Stimulated activated naive CD8-positive, alpha-beta T cell treated with anti-CD3 and anti-CD28 coated beads, Interleukin-15, Interleukin-2, amounts not matched to agents 100 ng/mL and 50 ng/mL, for 24 hours (primary cell): ENCODE results near the gene CDK15.
"Not testable (repeated sequence)": the region's sequence is repeated elsewhere in the genome, so short reads cannot be mapped to it uniquely, and the experiment has no call there.

Experiments used
- H3K27ac Mint-ChIP-seq: one replicate; pipeline ENCODE4 v1.8.0; 2021; ENCODE audit warnings: mild to moderate bottlenecking, mixed read lengths
- H3K27me3 Mint-ChIP-seq: one replicate; pipeline ENCODE4 v1.8.0; 2021; ENCODE audit warnings: mixed read lengths
- H3K36me3 Mint-ChIP-seq: one replicate; pipeline ENCODE4 v1.8.0; 2021; ENCODE audit warnings: low read depth, mixed read lengths
- H3K4me1 Mint-ChIP-seq: one replicate; pipeline ENCODE4 v1.8.0; 2021; ENCODE audit warnings: low read depth, mixed read lengths
- H3K4me3 Mint-ChIP-seq: one replicate; pipeline ENCODE4 v1.8.0; 2021; ENCODE audit warnings: mild to moderate bottlenecking, mixed read lengths
- H3K9me3 Mint-ChIP-seq: one replicate; pipeline ENCODE4 v1.8.0; 2021; ENCODE audit warnings: mixed read lengths

Gene CDK15

GRCh38 chr2:201798252-201798913 is 8.0 kb upstream of the CDK15 start:
- no peak overlapping the region for H3K27ac Mint-ChIP-seq
- H3K4me1 Mint-ChIP-seq = no peaks in the 10 kb centered on the region
- no peaks in the 10 kb centered on the region for H3K36me3 Mint-ChIP-seq
- no peaks in the 10 kb centered on the region for H3K9me3 Mint-ChIP-seq
- H3K4me3 Mint-ChIP-seq = no peak overlapping the region
- H3K27me3 Mint-ChIP-seq = peaks cover 5% of the 10 kb centered on the region

- not testable (repeated sequence) for H3K36me3 Mint-ChIP-seq, H3K9me3 Mint-ChIP-seq, H3K4me1 Mint-ChIP-seq, H3K4me3 Mint-ChIP-seq, H3K27me3 Mint-ChIP-seq, H3K27ac Mint-ChIP-seq
Observed at GRCh38 chr2:201798914-201799285, 7.4 kb upstream of the CDK15 start.

GRCh38 chr2:201807452-201807999 is 1.2 kb downstream of the CDK15 start:
- Mint-ChIP-seq H3K36me3 (no peaks in the 10 kb centered on the region), H3K27me3 (peaks cover 5% of the 10 kb centered on the region), H3K4me1 (no peaks in the 10 kb centered on the region), H3K9me3 (no peaks in the 10 kb centered on the region), H3K27ac (no peak overlapping the region), H3K4me3 (no peak overlapping the region)

- Mint-ChIP-seq H3K27ac (no peak overlapping the region), H3K9me3 (no peaks in the 10 kb centered on the region), H3K36me3 (no peaks in the 10 kb centered on the region), H3K27me3 (peaks cover 4% of the 10 kb centered on the region), H3K4me1 (no peaks in the 10 kb centered on the region), H3K4me3 (no peak overlapping the region)
Observed at GRCh38 chr2:201808027-201808426, 1.7 kb downstream of the CDK15 start.

- H3K9me3 Mint-ChIP-seq = no peaks in the 10 kb centered on the region
- H3K27ac Mint-ChIP-seq = no peak overlapping the region
- H3K27me3 Mint-ChIP-seq = peaks cover 15% of the 10 kb centered on the region
- H3K4me3 Mint-ChIP-seq = no peak overlapping the region
- no peaks in the 10 kb centered on the region for H3K36me3 Mint-ChIP-seq
- no peaks in the 10 kb centered on the region for H3K4me1 Mint-ChIP-seq
Observed at GRCh38 chr2:201809633-201810032, 3.3 kb downstream of the CDK15 start.

GRCh38 chr2:201810604-201811003 is 4.3 kb downstream of the CDK15 start:
- not testable (repeated sequence) for H3K4me3 Mint-ChIP-seq, H3K9me3 Mint-ChIP-seq, H3K36me3 Mint-ChIP-seq, H3K4me1 Mint-ChIP-seq, H3K27ac Mint-ChIP-seq
- peaks cover 15% of the 10 kb centered on the region for H3K27me3 Mint-ChIP-seq

GRCh38 chr2:201813996-201814760 is 7.8 kb downstream of the CDK15 start:
- H3K27me3 Mint-ChIP-seq = peaks cover 10% of the 10 kb centered on the region
- no peak overlapping the region for H3K27ac Mint-ChIP-seq
- no peaks in the 10 kb centered on the region for H3K36me3 Mint-ChIP-seq
- no peaks in the 10 kb centered on the region for H3K9me3 Mint-ChIP-seq
- H3K4me1 Mint-ChIP-seq = no peaks in the 10 kb centered on the region
- no peak overlapping the region for H3K4me3 Mint-ChIP-seq

GRCh38 chr2:201816657-201817575 is 10.6 kb downstream of the CDK15 start:
- no peaks in the 10 kb centered on the region for H3K9me3 Mint-ChIP-seq
- H3K27ac Mint-ChIP-seq = no peak overlapping the region
- H3K27me3 Mint-ChIP-seq = peaks cover 11% of the 10 kb centered on the region
- no peaks in the 10 kb centered on the region for H3K36me3 Mint-ChIP-seq
- no peaks in the 10 kb centered on the region for H3K4me1 Mint-ChIP-seq
- H3K4me3 Mint-ChIP-seq = no peak overlapping the region

- Mint-ChIP-seq H3K36me3 (no peaks in the 10 kb centered on the region), H3K27me3 (peaks cover 7% of the 10 kb centered on the region), H3K27ac (no peak overlapping the region), H3K4me3 (no peak overlapping the region), H3K4me1 (no peaks in the 10 kb centered on the region), H3K9me3 (no peaks in the 10 kb centered on the region)
Observed at GRCh38 chr2:201820383-201821007, 14.2 kb downstream of the CDK15 start.

GRCh38 chr2:201821080-201821479 is 14.7 kb downstream of the CDK15 start:
- Mint-ChIP-seq H3K4me3 (no peak overlapping the region), H3K9me3 (no peaks in the 10 kb centered on the region), H3K36me3 (no peaks in the 10 kb centered on the region), H3K27ac (no peak overlapping the region), H3K4me1 (no peaks in the 10 kb centered on the region), H3K27me3 (peaks cover 10% of the 10 kb centered on the region)

GRCh38 chr2:201824212-201824611 is 17.9 kb downstream of the CDK15 start:
- Mint-ChIP-seq H3K27ac (no peak overlapping the region), H3K9me3 (no peaks in the 10 kb centered on the region), H3K4me3 (no peak overlapping the region), H3K4me1 (no peaks in the 10 kb centered on the region), H3K27me3 (peaks cover 10% of the 10 kb centered on the region), H3K36me3 (no peaks in the 10 kb centered on the region)

GRCh38 chr2:201827621-201828020 is 21.3 kb downstream of the CDK15 start:
- H3K36me3 Mint-ChIP-seq = no peaks in the 10 kb centered on the region
- no peaks in the 10 kb centered on the region for H3K4me1 Mint-ChIP-seq
- no peaks in the 10 kb centered on the region for H3K9me3 Mint-ChIP-seq
- H3K27me3 Mint-ChIP-seq = peaks cover 5% of the 10 kb centered on the region
- H3K27ac Mint-ChIP-seq = no peak overlapping the region
- no peak overlapping the region for H3K4me3 Mint-ChIP-seq

- peaks cover 5% of the 10 kb centered on the region for H3K27me3 Mint-ChIP-seq
- H3K27ac Mint-ChIP-seq = no peak overlapping the region
- no peaks in the 10 kb centered on the region for H3K36me3 Mint-ChIP-seq
- H3K9me3 Mint-ChIP-seq = no peaks in the 10 kb centered on the region
- H3K4me1 Mint-ChIP-seq = no peaks in the 10 kb centered on the region
- no peak overlapping the region for H3K4me3 Mint-ChIP-seq
Observed at GRCh38 chr2:201828220-201828619, 21.9 kb downstream of the CDK15 start.

GRCh38 chr2:201830666-201831065 is 24.3 kb downstream of the CDK15 start:
- Mint-ChIP-seq H3K4me3 (no peak overlapping the region), H3K36me3 (no peaks in the 10 kb centered on the region), H3K9me3 (no peaks in the 10 kb centered on the region)

More at GRCh38 chr2:201830666-201831065, 24.3 kb downstream of the CDK15 start:
- no peaks in the 10 kb centered on the region for H3K4me1 Mint-ChIP-seq
- H3K27ac Mint-ChIP-seq = no peak overlapping the region
- peaks cover 1% of the 10 kb centered on the region for H3K27me3 Mint-ChIP-seq
